Osteoblast (primary cell): ENCODE results near the gene PSD4. TPM values are rescaled to one million over a fixed set of nuclear protein-coding genes. Genes with fewer than 3 reads are reported as not detected.

Experiments
- DNase-seq: peaks from one replicate; pipeline ENCODE4 v3.0.0; 2011; ENCODE audit warnings: low spot score, mixed read lengths; ENCODE audit not compliant: insufficient read length; ENCODE audit errors: missing footprints
- H2AFZ ChIP-seq: 2 replicates; pipeline ENCODE4 v1.6.0; 2011; ENCODE audit warnings: mild to moderate bottlenecking, low read length
- H3K27ac ChIP-seq: 2 replicates; pipeline ENCODE4 v1.5.1; 2011; ENCODE audit warnings: mild to moderate bottlenecking, low read depth, low read length, moderate library complexity
- H3K27me3 ChIP-seq: 2 replicates; pipeline ENCODE4 v1.6.0; 2012; ENCODE audit warnings: mild to moderate bottlenecking, control low read depth, inconsistent platforms, low read length, moderate library complexity; ENCODE audit not compliant: insufficient read depth
- H3K36me3 ChIP-seq: 2 replicates; pipeline ENCODE4 v1.5.1; 2011; ENCODE audit warnings: mild to moderate bottlenecking, low read length, control low read depth, moderate library complexity; ENCODE audit not compliant: insufficient read depth
- H3K4me1 ChIP-seq: 2 replicates; pipeline ENCODE4 v1.5.1; 2011; ENCODE audit warnings: mild to moderate bottlenecking, low read length, control low read depth, moderate library complexity; ENCODE audit not compliant: insufficient read depth
- H3K4me2 ChIP-seq: 2 replicates; pipeline ENCODE4 v1.6.0; 2011; ENCODE audit warnings: mild to moderate bottlenecking, low read length; ENCODE audit not compliant: insufficient read depth
- H3K4me3 ChIP-seq: fragments of 200-600 bp; sonication (generic); 3 replicates; pipeline ENCODE4 v1.5.1; 2012; ENCODE audit warnings: mild to moderate bottlenecking, low read length, inconsistent platforms; ENCODE audit not compliant: insufficient read depth
- H3K79me2 ChIP-seq: 2 replicates; pipeline ENCODE4 v1.6.0; 2012; ENCODE audit warnings: mild to moderate bottlenecking, low read length, control low read depth, inconsistent platforms; ENCODE audit not compliant: insufficient read depth
- H3K9me3 ChIP-seq: 2 replicates; pipeline ENCODE4 v1.5.1; 2011; ENCODE audit warnings: low read depth, low read length, control low read depth
- H4K20me1 ChIP-seq: 2 replicates; pipeline ENCODE4 v1.6.0; 2012; ENCODE audit warnings: mild to moderate bottlenecking, low read length, control low read depth; ENCODE audit not compliant: insufficient read depth
- CTCF ChIP-seq: IDR thresholded peaks from 2 replicates; pipeline ENCODE4 v1.5.1; 2011; ENCODE audit warnings: mild to moderate bottlenecking, low read depth, low read length, moderate library complexity; ENCODE audit errors: extremely low read depth
- total RNA-seq: library from RNA; depleted of rRNA; stranded (reverse); fragments of >200 nt; gene quantifications from 2 replicates; pipeline ENCODE4 v1.2.3, GENCODE V29; 2012

The PSD4 gene
- total RNA-seq, 1 donor, result 1.8 TPM

GRCh38 chr2:113184531-113185230, 10.9 kb downstream of the PSD4 start:
- Histone ChIP-seq H3K9me3 (no peaks in the 10 kb centered on the region), H3K79me2 (no peaks in the 10 kb centered on the region), H4K20me1 (no peaks in the 10 kb centered on the region), H3K4me3 (no peak overlapping the region), H3K27ac (no peak overlapping the region), H3K36me3 (no peaks in the 10 kb centered on the region), H3K4me1 (no peaks in the 10 kb centered on the region), H3K27me3 (no peaks in the 10 kb centered on the region), H3K4me2 (no peak overlapping the region), H2AFZ (no peak overlapping the region)
- no peak for TF ChIP-seq CTCF
- no peak for DNase-seq

DNA sequence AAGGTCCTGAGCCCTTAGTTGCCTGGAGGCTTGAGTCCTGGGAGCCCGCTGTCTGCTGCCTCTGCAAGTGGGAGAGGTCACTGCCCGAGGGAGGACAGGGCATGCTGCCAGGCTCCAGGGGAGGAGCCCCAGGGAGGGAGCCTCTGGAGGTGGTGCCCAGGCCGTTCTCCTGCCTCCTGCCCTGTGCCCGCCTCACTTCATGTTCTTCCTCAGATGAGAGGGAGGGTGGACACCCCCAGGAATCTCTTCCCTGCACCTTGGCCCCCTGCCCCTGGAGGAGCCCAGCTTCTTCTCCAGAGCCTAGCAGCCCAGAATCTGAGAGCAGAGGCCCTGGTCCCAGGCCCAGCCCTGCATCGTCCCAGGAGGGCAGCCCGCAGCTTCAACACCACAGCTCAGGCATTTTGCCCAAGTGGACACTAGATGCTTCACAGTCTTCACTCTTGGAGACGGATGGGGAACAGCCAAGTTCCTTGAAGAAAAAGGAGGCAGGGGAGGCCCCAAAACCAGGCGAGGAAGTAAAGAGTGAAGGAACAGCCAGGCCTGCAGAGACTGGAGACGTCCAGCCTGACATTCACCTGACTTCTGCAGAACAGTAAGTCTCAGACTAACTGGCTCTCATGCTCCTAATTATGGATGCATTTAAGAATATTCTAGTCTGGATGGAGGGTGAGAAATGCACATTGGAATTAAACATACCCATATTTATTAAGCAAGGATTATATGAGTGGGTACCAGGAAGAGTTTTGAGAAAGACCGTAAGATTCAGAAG, 12.1 kb downstream of the PSD4 start:
- H3K27ac ChIP-seq, result no peak overlapping the region
- DNase-seq, result no peak
- no peak overlapping the region for H2AFZ ChIP-seq
- H3K9me3 ChIP-seq, result no peaks in the 10 kb centered on the region
- no peaks in the 10 kb centered on the region for H4K20me1 ChIP-seq
- TF ChIP-seq CTCF, result no peak
- no peaks in the 10 kb centered on the region for H3K27me3 ChIP-seq
- no peaks in the 10 kb centered on the region for H3K36me3 ChIP-seq
- no peak overlapping the region for H3K4me2 ChIP-seq
- H3K79me2 ChIP-seq, result no peaks in the 10 kb centered on the region
- H3K4me3 ChIP-seq, result no peak overlapping the region
- H3K4me1 ChIP-seq, result no peaks in the 10 kb centered on the region

DNA sequence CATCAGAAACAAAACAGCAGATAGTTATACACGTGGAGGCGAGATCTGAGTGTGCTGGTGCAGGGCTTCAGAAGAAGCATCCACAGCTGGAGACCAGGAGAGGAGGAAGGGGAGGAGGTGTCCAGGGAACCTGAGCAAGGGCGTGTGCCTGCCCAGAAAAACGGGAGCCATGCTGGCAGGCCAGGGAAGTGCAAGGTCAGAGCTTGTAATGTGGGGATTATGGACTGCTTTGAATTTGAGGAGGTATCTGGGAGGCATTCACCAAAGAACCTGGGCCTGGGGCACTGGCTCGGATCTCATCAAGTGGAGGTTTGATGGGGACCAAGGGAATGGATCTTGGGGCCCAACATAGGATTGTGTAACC, 12.6 kb downstream of the PSD4 start:
- Histone ChIP-seq H3K79me2 (no peaks in the 10 kb centered on the region), H4K20me1 (no peaks in the 10 kb centered on the region), H3K27me3 (no peaks in the 10 kb centered on the region), H3K27ac (no peak overlapping the region), H3K4me1 (no peaks in the 10 kb centered on the region), H3K4me3 (no peak overlapping the region), H3K36me3 (no peaks in the 10 kb centered on the region), H3K4me2 (no peak overlapping the region), H2AFZ (no peak overlapping the region), H3K9me3 (no peaks in the 10 kb centered on the region)
- no peak for DNase-seq
- TF ChIP-seq CTCF, result no peak

- H3K79me2 ChIP-seq, result no peaks in the 10 kb centered on the region
- no peaks in the 10 kb centered on the region for H3K27me3 ChIP-seq
- no peak overlapping the region for H2AFZ ChIP-seq
Measured at GRCh38 chr2:113187771-113188170, 14.0 kb downstream of the PSD4 start.

More at GRCh38 chr2:113187771-113188170, 14.0 kb downstream of the PSD4 start:
- H3K36me3 ChIP-seq, result no peaks in the 10 kb centered on the region
- no peaks in the 10 kb centered on the region for H4K20me1 ChIP-seq
- no peak for TF ChIP-seq CTCF
- H3K4me1 ChIP-seq, result no peaks in the 10 kb centered on the region
- no peak overlapping the region for H3K27ac ChIP-seq
- H3K4me3 ChIP-seq, result no peak overlapping the region
- H3K9me3 ChIP-seq, result no peaks in the 10 kb centered on the region
- H3K4me2 ChIP-seq, result no peak overlapping the region
- DNase-seq, result no peak
